D721Med (cell line): Measurements from ENCODE around the gene SERP2.

ENCODE experiments used
- DNase-seq: peaks from one replicate; pipeline ENCODE4 v3.0.0; 2011; ENCODE audit warnings: low spot score; ENCODE audit not compliant: insufficient read length
- FAIRE-seq: peaks from 2 replicates; lab custom pipeline; 2011; peaks lifted over from hg19 to GRCh38; lab: Jason Lieb, UNC
- CTCF ChIP-seq: IDR thresholded peaks from 2 replicates; pipeline ENCODE4 v1.5.1; 2012; ENCODE audit warnings: mild to moderate bottlenecking, control low read depth; ENCODE audit not compliant: insufficient read depth; ENCODE audit errors: missing control alignments

The SERP2 gene

GRCh38 chr13:44396701-44397580 lies 23.3 kb downstream of the SERP2 start:
- peak; percentile 53 for DNase-seq
- no peak for TF ChIP-seq CTCF
- no peak for FAIRE-seq

DNA sequence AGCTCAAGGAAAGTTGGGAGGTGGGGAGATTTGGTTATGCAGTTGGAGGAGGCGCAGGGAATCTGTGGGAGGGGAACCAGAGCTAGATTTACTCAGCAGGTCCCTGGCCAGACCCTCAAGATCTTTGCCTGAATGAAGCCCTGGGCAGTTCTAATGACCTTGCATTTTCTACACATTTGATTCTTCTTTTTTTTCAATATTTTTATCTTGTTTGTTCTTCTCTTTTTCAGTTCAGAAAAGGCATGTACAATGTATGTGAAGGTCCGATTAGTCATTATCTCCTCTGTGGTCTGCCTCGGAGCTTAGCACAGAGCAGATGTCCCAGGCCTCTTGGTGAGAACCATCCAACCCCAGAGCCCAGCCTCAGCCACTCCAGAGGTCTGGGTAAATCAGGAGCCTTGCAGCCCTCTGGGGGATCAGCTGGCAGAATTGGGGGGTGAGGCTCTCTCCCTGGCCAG lies 24.2 kb downstream of the SERP2 start:
- no peak for TF ChIP-seq CTCF
- FAIRE-seq (no peak), DNase-seq (no peak)

- no peak for TF ChIP-seq CTCF
- no peak for FAIRE-seq
- DNase-seq = no peak
Observed at GRCh38 chr13:44398606-44399005, 25.0 kb downstream of the SERP2 start.

GRCh38 chr13:44399074-44399473 lies 25.4 kb downstream of the SERP2 start:
- no peak for TF ChIP-seq CTCF
- FAIRE-seq (no peak), DNase-seq (no peak)

- no peak for DNase-seq
- FAIRE-seq = no peak
- TF ChIP-seq CTCF = no peak
Observed at GRCh38 chr13:44400736-44401135, 27.1 kb downstream of the SERP2 start.

GRCh38 chr13:44401577-44401976 lies 28.0 kb downstream of the SERP2 start:
- no peak for DNase-seq
- TF ChIP-seq CTCF = no peak
- FAIRE-seq = no peak

DNA sequence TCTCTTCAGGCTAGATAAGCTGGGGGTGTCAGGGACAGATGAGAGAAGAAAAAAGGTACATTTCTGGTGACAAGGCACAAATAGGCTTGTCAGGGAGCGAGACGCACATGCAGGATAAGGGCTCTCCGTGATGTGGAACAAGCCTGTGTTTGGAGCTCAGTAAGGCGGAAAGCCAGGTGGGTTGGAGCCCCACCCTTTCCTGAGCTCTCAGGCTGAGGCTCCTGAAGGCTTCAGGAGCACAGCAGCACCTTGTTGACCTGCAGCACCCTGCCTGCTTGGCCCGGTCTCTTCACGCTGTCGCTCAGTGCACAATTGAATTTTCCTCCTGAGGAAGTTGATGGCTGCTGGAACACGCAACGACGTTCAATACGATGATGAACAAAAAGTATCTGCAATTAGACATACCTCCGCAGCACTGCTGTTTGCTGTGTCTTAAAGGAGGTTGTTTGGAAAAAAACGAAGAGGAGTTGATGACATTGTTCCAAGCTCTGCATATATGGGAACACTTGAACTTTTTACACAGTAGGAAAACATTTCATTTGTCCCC lies 29.3 kb downstream of the SERP2 start:
- TF ChIP-seq CTCF = no peak
- FAIRE-seq (no peak), DNase-seq (no peak)
